Measurements from ENCODE around the gene KANSL1. TPM values are rescaled to one million over a fixed set of nuclear protein-coding genes. Genes with fewer than 3 reads are reported as not detected.

The KANSL1 gene
- total and polyA plus RNA-seq, 2 donors from 2014 or later = 13.7 to 97.3 TPM

DNA sequence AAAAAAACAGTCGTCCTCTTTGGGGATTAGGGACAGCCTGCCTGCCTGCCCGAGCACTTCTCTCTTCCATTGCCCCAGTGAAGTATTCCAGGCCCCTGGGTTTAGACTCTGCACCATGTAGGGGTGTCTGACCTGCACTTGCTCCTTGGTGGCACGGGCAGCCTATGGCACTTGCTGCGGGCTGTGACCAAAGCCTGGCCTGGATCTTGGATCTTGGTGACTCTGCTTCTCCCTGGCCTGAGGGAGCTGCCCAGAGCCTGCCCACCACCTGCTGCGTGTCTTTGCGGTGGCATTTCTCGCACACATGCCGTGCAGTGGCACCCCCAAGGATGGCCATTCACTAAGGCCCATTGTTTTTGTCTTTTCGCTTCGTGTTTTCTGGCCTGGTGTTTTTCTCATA is 200.3 kb downstream of the KANSL1 start:
- DNase-seq (peak in 2 of 5 donors; percentile 36 to 41), FAIRE-seq (no peak)
- H3K36me3 ChIP-seq (ENCODE audit: control insufficient read depth in 2 of 3, insufficient read depth in 3 of 3, low read length in 3 of 3) = peaks cover 0 to 6% (median 0%) of the 10 kb centered on the region in 3 donors
- H3K27ac ChIP-seq (ENCODE audit: low read depth in 2 of 2, low read length in 2 of 2) = no peak overlapping the region
- no peak overlapping the region for H3K4me3 ChIP-seq (ENCODE audit: low read length in 3 of 3)
- H3K27me3 ChIP-seq (ENCODE audit: control insufficient read depth, insufficient read depth, low read length) = no peaks in the 10 kb centered on the region
- TF ChIP-seq, protein P1, sequence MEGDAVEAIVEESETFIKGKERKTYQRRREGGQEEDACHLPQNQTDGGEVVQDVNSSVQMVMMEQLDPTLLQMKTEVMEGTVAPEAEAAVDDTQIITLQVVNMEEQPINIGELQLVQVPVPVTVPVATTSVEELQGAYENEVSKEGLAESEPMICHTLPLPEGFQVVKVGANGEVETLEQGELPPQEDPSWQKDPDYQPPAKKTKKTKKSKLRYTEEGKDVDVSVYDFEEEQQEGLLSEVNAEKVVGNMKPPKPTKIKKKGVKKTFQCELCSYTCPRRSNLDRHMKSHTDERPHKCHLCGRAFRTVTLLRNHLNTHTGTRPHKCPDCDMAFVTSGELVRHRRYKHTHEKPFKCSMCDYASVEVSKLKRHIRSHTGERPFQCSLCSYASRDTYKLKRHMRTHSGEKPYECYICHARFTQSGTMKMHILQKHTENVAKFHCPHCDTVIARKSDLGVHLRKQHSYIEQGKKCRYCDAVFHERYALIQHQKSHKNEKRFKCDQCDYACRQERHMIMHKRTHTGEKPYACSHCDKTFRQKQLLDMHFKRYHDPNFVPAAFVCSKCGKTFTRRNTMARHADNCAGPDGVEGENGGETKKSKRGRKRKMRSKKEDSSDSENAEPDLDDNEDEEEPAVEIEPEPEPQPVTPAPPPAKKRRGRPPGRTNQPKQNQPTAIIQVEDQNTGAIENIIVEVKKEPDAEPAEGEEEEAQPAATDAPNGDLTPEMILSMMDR (IDR thresholded peaks at IDR 0.05; ENCODE audit: borderline replicate concordance, extremely low read depth, insufficient read depth) = no peak
- no peak overlapping the region for H3K9ac ChIP-seq (ENCODE audit: low read length in 3 of 3)
- no peaks in the 10 kb centered on the region for H3K9me3 ChIP-seq (ENCODE audit: control insufficient read depth in 2 of 3, insufficient read depth in 1 of 3, low read length in 3 of 3)
- intact Hi-C loops (cut with DNase I) = no loop called here
- H3K4me1 ChIP-seq (ENCODE audit: control insufficient read depth in 2 of 3, insufficient read depth in 2 of 3, low read depth in 1 of 3, low read length in 3 of 3) = no peaks in the 10 kb centered on the region

DNA sequence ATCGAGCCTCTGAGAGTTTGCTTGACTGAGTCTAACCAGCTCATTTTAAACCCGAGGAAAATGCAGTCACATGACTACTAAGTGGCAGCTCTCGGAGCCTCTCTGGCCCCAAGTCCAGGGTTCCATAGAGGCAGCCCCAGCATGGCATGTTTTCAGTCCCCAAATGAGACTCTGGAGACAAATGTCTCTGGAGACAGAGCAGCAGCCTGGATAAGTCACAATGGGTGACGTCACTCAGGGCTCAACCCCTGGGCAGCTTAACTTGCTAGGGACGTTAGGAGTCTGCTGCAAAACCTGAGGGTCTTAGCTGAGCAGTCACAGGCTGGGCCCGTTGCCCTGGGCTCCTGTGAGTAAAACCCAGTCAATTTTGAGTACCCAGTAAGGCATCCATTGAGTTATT is 201.1 kb downstream of the KANSL1 start:
- Histone ChIP-seq H3K4me3 (ENCODE audit: low read length in 3 of 3) (no peak overlapping the region), H3K9me3 (ENCODE audit: control insufficient read depth in 2 of 3, insufficient read depth in 1 of 3, low read length in 3 of 3) (no peaks in the 10 kb centered on the region), H3K36me3 (ENCODE audit: control insufficient read depth in 2 of 3, insufficient read depth in 3 of 3, low read length in 3 of 3) (peaks cover 0 to 6% (median 0%) of the 10 kb centered on the region in 3 donors), H3K27ac (ENCODE audit: low read depth in 2 of 2, low read length in 2 of 2) (no peak overlapping the region), H3K27me3 (ENCODE audit: control insufficient read depth, insufficient read depth, low read length) (no peaks in the 10 kb centered on the region), H3K9ac (ENCODE audit: low read length in 3 of 3) (no peak overlapping the region), H3K4me1 (ENCODE audit: control insufficient read depth in 2 of 3, insufficient read depth in 2 of 3, low read depth in 1 of 3, low read length in 3 of 3) (no peaks in the 10 kb centered on the region)
- TF ChIP-seq, protein P1 (IDR thresholded peaks at IDR 0.05; ENCODE audit: borderline replicate concordance, extremely low read depth, insufficient read depth) = no peak
- intact Hi-C loops (cut with DNase I) = no loop called here
- FAIRE-seq (no peak), DNase-seq (no peak)

DNA sequence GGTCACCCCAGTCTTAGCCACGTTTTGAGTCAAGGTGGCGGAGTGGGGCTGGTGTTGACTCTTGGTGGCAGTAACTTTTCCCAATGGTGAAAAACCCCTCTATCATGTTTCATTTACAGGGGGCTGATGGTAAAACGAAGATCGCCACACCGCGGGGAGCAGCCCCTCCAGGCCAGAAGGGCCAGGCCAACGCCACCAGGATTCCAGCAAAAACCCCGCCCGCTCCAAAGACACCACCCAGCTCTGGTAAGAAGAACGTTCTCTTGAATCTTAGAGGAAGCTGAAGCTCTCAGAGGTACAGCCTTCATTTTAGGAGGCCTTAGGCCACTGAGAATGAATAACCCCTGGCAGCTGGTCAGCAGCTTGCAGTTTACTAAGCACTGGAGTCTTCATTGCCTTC is 201.9 kb downstream of the KANSL1 start:
- H3K4me3 ChIP-seq (ENCODE audit: low read length in 3 of 3) = no peak overlapping the region
- H3K9me3 ChIP-seq (ENCODE audit: control insufficient read depth in 2 of 3, insufficient read depth in 1 of 3, low read length in 3 of 3) = no peaks in the 10 kb centered on the region
- FAIRE-seq (no peak), DNase-seq (peak in 1 of 5 donors; percentile 52)
- H3K4me1 ChIP-seq (ENCODE audit: control insufficient read depth in 2 of 3, insufficient read depth in 2 of 3, low read depth in 1 of 3, low read length in 3 of 3) = no peaks in the 10 kb centered on the region
- H3K27ac ChIP-seq (ENCODE audit: low read depth in 2 of 2, low read length in 2 of 2) = no peak overlapping the region
- TF ChIP-seq, protein P1 (IDR thresholded peaks at IDR 0.05; ENCODE audit: borderline replicate concordance, extremely low read depth, insufficient read depth) = no peak
- H3K27me3 ChIP-seq (ENCODE audit: control insufficient read depth, insufficient read depth, low read length) = no peaks in the 10 kb centered on the region
- intact Hi-C loops (cut with DNase I) = no loop called here
- no peak overlapping the region for H3K9ac ChIP-seq (ENCODE audit: low read length in 3 of 3)
- H3K36me3 ChIP-seq (ENCODE audit: control insufficient read depth in 2 of 3, insufficient read depth in 3 of 3, low read length in 3 of 3) = peaks cover 0 to 6% (median 0%) of the 10 kb centered on the region in 3 donors

DNA sequence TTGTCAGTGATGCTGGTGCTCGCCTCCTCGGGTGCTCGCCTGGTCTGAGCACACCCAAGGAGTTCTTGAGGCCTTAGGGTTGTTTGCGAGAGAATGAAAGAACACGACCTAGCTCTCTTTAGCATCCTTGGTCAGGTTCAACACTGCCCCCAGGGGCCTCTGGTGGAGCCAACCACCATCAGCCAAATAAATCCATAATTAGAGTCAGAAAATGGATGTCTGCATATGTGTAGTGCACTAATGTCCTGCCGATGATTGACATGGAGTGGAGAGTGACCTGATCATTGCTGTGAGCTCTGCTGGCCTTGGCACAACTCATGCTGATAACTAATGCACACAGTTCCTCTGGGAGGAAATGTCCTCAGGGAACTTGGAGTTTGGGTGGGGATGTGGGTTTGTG is 202.3 kb downstream of the KANSL1 start:
- intact Hi-C loops (cut with DNase I) = no loop called here
- Histone ChIP-seq H3K27ac (ENCODE audit: low read depth in 2 of 2, low read length in 2 of 2) (no peak overlapping the region), H3K9me3 (ENCODE audit: control insufficient read depth in 2 of 3, insufficient read depth in 1 of 3, low read length in 3 of 3) (no peaks in the 10 kb centered on the region), H3K9ac (ENCODE audit: low read length in 3 of 3) (no peak overlapping the region), H3K27me3 (ENCODE audit: control insufficient read depth, insufficient read depth, low read length) (no peaks in the 10 kb centered on the region), H3K36me3 (ENCODE audit: control insufficient read depth in 2 of 3, insufficient read depth in 3 of 3, low read length in 3 of 3) (peaks cover 0 to 6% (median 0%) of the 10 kb centered on the region in 3 donors), H3K4me3 (ENCODE audit: low read length in 3 of 3) (no peak overlapping the region), H3K4me1 (ENCODE audit: control insufficient read depth in 2 of 3, insufficient read depth in 2 of 3, low read depth in 1 of 3, low read length in 3 of 3) (no peaks in the 10 kb centered on the region)
- FAIRE-seq = no peak
- TF ChIP-seq, protein P1 (IDR thresholded peaks at IDR 0.05; ENCODE audit: borderline replicate concordance, extremely low read depth, insufficient read depth) = no peak
- no peak for DNase-seq

Data from kidney (tissue), 14 donors.